Panc1 (cell line): ENCODE data around the gene OR2T3.
"Not testable (repeated sequence)": the region's sequence is repeated elsewhere in the genome, so short reads cannot be mapped to it uniquely, and the experiment has no call there.

Experiments used
- POLR2AphosphoS5 ChIP-seq: IDR thresholded peaks from 2 replicates; pipeline ENCODE4 v1.6.1; 2012; ENCODE audit warnings: mild to moderate bottlenecking, low read depth, low read length, moderate library complexity
- SIN3A ChIP-seq: IDR thresholded peaks from 2 replicates; pipeline ENCODE4 v1.6.1; 2012; ENCODE audit warnings: low read depth, mild to moderate bottlenecking, low read length, moderate library complexity, borderline replicate concordance; ENCODE audit not compliant: insufficient read depth
- TCF7L2 ChIP-seq: IDR thresholded peaks from 2 replicates; pipeline ENCODE4 v1.6.1; 2011; ENCODE audit warnings: mild to moderate bottlenecking, low read depth, low read length, inconsistent platforms
- TF ChIP-seq, protein P1 (sequence below): fragments of 450-650 bp; IDR thresholded peaks from 2 replicates; pipeline ENCODE4 v1.5.1; 2017; ENCODE audit warnings: mild to moderate bottlenecking
- TF ChIP-seq, protein P2 (sequence below), 2 experiments: IDR thresholded peaks; 2 replicates each; pipeline ENCODE4 v1.6.1; 2011 to 2012; ENCODE audit warnings: low read depth in 2 of 2, control low read depth in 1 of 2, low read length in 1 of 2, mild to moderate bottlenecking in 1 of 2, moderate library complexity in 1 of 2; ENCODE audit not compliant: insufficient read depth in 1 of 2

DNA sequence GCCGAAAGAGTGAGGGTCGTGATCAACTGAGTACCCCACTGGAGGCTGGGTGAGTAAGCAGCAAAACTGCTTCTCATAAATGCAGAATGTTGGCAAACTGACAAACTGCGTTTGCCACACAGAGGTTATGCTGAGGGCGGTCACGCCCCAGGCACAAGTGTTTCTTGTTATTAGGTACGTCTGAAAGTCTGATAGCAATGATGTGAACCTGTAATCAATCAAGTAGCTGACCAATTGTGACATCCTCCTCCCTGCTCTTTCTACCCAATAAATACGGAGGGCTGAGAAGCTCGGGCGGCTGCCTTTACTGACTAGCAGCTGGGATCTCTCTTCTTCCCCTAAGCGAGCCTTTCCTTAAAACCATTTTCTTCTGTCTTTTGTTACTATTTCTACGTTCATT is 41.5 kb upstream of the OR2T3 start:
- TF ChIP-seq, protein P1, sequence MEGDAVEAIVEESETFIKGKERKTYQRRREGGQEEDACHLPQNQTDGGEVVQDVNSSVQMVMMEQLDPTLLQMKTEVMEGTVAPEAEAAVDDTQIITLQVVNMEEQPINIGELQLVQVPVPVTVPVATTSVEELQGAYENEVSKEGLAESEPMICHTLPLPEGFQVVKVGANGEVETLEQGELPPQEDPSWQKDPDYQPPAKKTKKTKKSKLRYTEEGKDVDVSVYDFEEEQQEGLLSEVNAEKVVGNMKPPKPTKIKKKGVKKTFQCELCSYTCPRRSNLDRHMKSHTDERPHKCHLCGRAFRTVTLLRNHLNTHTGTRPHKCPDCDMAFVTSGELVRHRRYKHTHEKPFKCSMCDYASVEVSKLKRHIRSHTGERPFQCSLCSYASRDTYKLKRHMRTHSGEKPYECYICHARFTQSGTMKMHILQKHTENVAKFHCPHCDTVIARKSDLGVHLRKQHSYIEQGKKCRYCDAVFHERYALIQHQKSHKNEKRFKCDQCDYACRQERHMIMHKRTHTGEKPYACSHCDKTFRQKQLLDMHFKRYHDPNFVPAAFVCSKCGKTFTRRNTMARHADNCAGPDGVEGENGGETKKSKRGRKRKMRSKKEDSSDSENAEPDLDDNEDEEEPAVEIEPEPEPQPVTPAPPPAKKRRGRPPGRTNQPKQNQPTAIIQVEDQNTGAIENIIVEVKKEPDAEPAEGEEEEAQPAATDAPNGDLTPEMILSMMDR, result not testable (repeated sequence)
- not testable (repeated sequence) for TF ChIP-seq TCF7L2, POLR2AphosphoS5, SIN3A
- TF ChIP-seq, protein P2, sequence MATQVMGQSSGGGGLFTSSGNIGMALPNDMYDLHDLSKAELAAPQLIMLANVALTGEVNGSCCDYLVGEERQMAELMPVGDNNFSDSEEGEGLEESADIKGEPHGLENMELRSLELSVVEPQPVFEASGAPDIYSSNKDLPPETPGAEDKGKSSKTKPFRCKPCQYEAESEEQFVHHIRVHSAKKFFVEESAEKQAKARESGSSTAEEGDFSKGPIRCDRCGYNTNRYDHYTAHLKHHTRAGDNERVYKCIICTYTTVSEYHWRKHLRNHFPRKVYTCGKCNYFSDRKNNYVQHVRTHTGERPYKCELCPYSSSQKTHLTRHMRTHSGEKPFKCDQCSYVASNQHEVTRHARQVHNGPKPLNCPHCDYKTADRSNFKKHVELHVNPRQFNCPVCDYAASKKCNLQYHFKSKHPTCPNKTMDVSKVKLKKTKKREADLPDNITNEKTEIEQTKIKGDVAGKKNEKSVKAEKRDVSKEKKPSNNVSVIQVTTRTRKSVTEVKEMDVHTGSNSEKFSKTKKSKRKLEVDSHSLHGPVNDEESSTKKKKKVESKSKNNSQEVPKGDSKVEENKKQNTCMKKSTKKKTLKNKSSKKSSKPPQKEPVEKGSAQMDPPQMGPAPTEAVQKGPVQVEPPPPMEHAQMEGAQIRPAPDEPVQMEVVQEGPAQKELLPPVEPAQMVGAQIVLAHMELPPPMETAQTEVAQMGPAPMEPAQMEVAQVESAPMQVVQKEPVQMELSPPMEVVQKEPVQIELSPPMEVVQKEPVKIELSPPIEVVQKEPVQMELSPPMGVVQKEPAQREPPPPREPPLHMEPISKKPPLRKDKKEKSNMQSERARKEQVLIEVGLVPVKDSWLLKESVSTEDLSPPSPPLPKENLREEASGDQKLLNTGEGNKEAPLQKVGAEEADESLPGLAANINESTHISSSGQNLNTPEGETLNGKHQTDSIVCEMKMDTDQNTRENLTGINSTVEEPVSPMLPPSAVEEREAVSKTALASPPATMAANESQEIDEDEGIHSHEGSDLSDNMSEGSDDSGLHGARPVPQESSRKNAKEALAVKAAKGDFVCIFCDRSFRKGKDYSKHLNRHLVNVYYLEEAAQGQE (IDR thresholded peaks at IDR 0.05; ENCODE audit: insufficient read depth in 1 of 2, low read depth in 2 of 2, low read length in 1 of 2), result not testable (repeated sequence)
